Measurements from ENCODE around the gene MYCBPAP. TPM values are rescaled to one million over a fixed set of nuclear protein-coding genes. Genes with fewer than 3 reads are reported as not detected.

The MYCBPAP gene
- total RNA-seq, 2 experiments from 2014 or later: 0.78 to 1.5 TPM

- Histone ChIP-seq H3K36me3 (ENCODE audit: insufficient read depth, low read length) (no peaks in the 10 kb centered on the region), H3K4me3 (ENCODE audit: low read length) (peak overlapping the region; percentile 65), H3K9me3 (ENCODE audit: control insufficient read depth in 1 of 2, insufficient read depth in 1 of 2, low read length in 2 of 2) (no peaks in the 10 kb centered on the region), H3K27me3 (ENCODE audit: control insufficient read depth in 1 of 2, insufficient read depth in 2 of 2, low read length in 2 of 2) (no peaks in the 10 kb centered on the region), H3K27ac (ENCODE audit: low read depth in 1 of 2, low read length in 2 of 2) (no peak overlapping the region), H3K4me1 (ENCODE audit: insufficient read depth, low read length) (peaks cover 28% of the 10 kb centered on the region)
- H3K9me3 Mint-ChIP-seq: no peaks in the 10 kb centered on the region
- TF ChIP-seq CTCF (IDR thresholded peaks at IDR 0.05): peak; percentile 21
- H3K36me3 Mint-ChIP-seq (ENCODE audit: low read depth): no peaks in the 10 kb centered on the region
- H3K27ac Mint-ChIP-seq: no peak overlapping the region
- ChIA-PET CTCF (interaction anchor here (0.6 to 2.4 kb wide), 4 partner anchors 21 to 311 kb away, joined by 3 to 10 read pairs (median 4); no protein-coding TSS in a partner anchor), POLR2A (interaction anchor here (0.6 to 1.6 kb wide), 5 partner anchors 10 to 238 kb away, joined by 3 to 19 read pairs (median 3); partner anchors contain the start of genes CACNA1G, EPN3, LRRC59 and LUC7L3)
- peaks cover 22% of the 10 kb centered on the region for H3K4me1 Mint-ChIP-seq (ENCODE audit: low read depth)
- DNase-seq: peak; percentile 61 to 91 (median 79)
- intact Hi-C loops (cut with DNase I, micrococcal nuclease): loop anchor here in 1 of 2 experiments (10.0 kb wide), 1 partner anchor 57 kb away; no protein-coding TSS in a partner anchor
- H3K4me3 Mint-ChIP-seq: peak overlapping the region; percentile 78
- ATAC-seq (ENCODE audit: poor library complexity): peak; percentile 84
- H3K27me3 Mint-ChIP-seq: peaks cover 6% of the 10 kb centered on the region
Measured at GRCh38 chr17:50541716-50542688, 33.8 kb downstream of the MYCBPAP start.

GRCh38 chr17:50542795-50543774 lies 34.8 kb downstream of the MYCBPAP start:
- no peak overlapping the region for H3K27ac Mint-ChIP-seq
- intact Hi-C loops (cut with DNase I, micrococcal nuclease): loop anchor here in 1 of 2 experiments (10.0 kb wide), 1 partner anchor 58 kb away; no protein-coding TSS in a partner anchor

More at GRCh38 chr17:50542795-50543774, 34.8 kb downstream of the MYCBPAP start:
- Histone ChIP-seq H3K4me3 (ENCODE audit: low read length) (no peak overlapping the region), H3K4me1 (ENCODE audit: insufficient read depth, low read length) (peaks cover 36% of the 10 kb centered on the region), H3K27me3 (ENCODE audit: control insufficient read depth in 1 of 2, insufficient read depth in 2 of 2, low read length in 2 of 2) (no peaks in the 10 kb centered on the region), H3K9me3 (ENCODE audit: control insufficient read depth in 1 of 2, insufficient read depth in 1 of 2, low read length in 2 of 2) (no peaks in the 10 kb centered on the region), H3K36me3 (ENCODE audit: insufficient read depth, low read length) (no peaks in the 10 kb centered on the region), H3K27ac (ENCODE audit: low read depth in 1 of 2, low read length in 2 of 2) (no peak overlapping the region)
- DNase-seq (no peak), ATAC-seq (ENCODE audit: poor library complexity) (no peak)
- CTCF ChIA-PET: interaction anchor here (1.3 to 2.4 kb wide), 2 partner anchors 20 to 64 kb away, joined by 5 to 10 read pairs; no protein-coding TSS in a partner anchor
- no peak for TF ChIP-seq CTCF (IDR thresholded peaks at IDR 0.05)
- peaks cover 6% of the 10 kb centered on the region for H3K27me3 Mint-ChIP-seq
- peaks cover 22% of the 10 kb centered on the region for H3K4me1 Mint-ChIP-seq (ENCODE audit: low read depth)
- no peaks in the 10 kb centered on the region for H3K9me3 Mint-ChIP-seq
- POLR2A ChIA-PET: interaction anchor here (1.2 to 1.6 kb wide), 2 partner anchors 18 to 146 kb away, joined by 4 to 19 read pairs; partner anchors contain the start of genes CACNA1G and LRRC59
- no peaks in the 10 kb centered on the region for H3K36me3 Mint-ChIP-seq (ENCODE audit: low read depth)
- peak overlapping the region; percentile 78 for H3K4me3 Mint-ChIP-seq

Data from CD4-positive, alpha-beta T cell (primary cell).